HG02571 (cell line): Measurements from ENCODE around the gene MTMR1.

Source experiments
- ATAC-seq: cut with Tn5 transposase; IDR thresholded peaks from one replicate; pipeline ENCODE4 v1.9.1; 2021; ENCODE audit warnings: mild to moderate bottlenecking, moderate library complexity; ENCODE audit not compliant: unreplicated experiment

Gene MTMR1

GRCh38 chrX:150696331-150696730 is 3.1 kb downstream of the MTMR1 start:
- no peak for ATAC-seq

GRCh38 chrX:150696866-150697265 is 3.7 kb downstream of the MTMR1 start:
- ATAC-seq: no peak

GRCh38 chrX:150697641-150698040 is 4.4 kb downstream of the MTMR1 start:
- no peak for ATAC-seq

- no peak for ATAC-seq
These were observed 5.8 kb downstream of the MTMR1 start for GRCh38 chrX:150698981-150699380.

GRCh38 chrX:150700107-150700506 is 6.9 kb downstream of the MTMR1 start:
- no peak for ATAC-seq

- no peak for ATAC-seq
These were observed 8.2 kb downstream of the MTMR1 start for GRCh38 chrX:150701377-150701776.

GRCh38 chrX:150702966-150703694 is 9.9 kb downstream of the MTMR1 start:
- ATAC-seq: no peak

GRCh38 chrX:150703695-150703974 is 10.4 kb downstream of the MTMR1 start:
- no peak for ATAC-seq

GRCh38 chrX:150704030-150704613 is 10.9 kb downstream of the MTMR1 start:
- ATAC-seq: no peak

GRCh38 chrX:150712619-150713018 is 19.4 kb downstream of the MTMR1 start:
- ATAC-seq: no peak

GRCh38 chrX:150715184-150715583 is 22.0 kb downstream of the MTMR1 start:
- no peak for ATAC-seq

- ATAC-seq: no peak
These were observed 26.4 kb downstream of the MTMR1 start for GRCh38 chrX:150719621-150720020.

GRCh38 chrX:150729956-150730355 is 36.8 kb downstream of the MTMR1 start:
- no peak for ATAC-seq

- ATAC-seq: no peak
These were observed 37.5 kb downstream of the MTMR1 start for GRCh38 chrX:150730719-150731118.

GRCh38 chrX:150731795-150732194 is 38.6 kb downstream of the MTMR1 start:
- no peak for ATAC-seq

GRCh38 chrX:150736475-150736874 is 43.3 kb downstream of the MTMR1 start:
- no peak for ATAC-seq

GRCh38 chrX:150752124-150752523 is 58.9 kb downstream of the MTMR1 start:
- ATAC-seq: no peak

GRCh38 chrX:150753357-150753756 is 60.2 kb downstream of the MTMR1 start:
- ATAC-seq: no peak

GRCh38 chrX:150753968-150754367 is 60.8 kb downstream of the MTMR1 start:
- ATAC-seq: no peak

- ATAC-seq: no peak
These were observed 64.2 kb downstream of the MTMR1 start for GRCh38 chrX:150757371-150757770.

GRCh38 chrX:150759568-150760416 is 66.6 kb downstream of the MTMR1 start:
- ATAC-seq: no peak

GRCh38 chrX:150761176-150761818 is 68.1 kb downstream of the MTMR1 start:
- ATAC-seq: no peak
